ENCODE measurements around the gene RANBP10. TPM values are rescaled to one million over a fixed set of nuclear protein-coding genes. Genes with fewer than 3 reads are reported as not detected.

RANBP10 gene
- total and polyA plus RNA-seq, 10 of the 15 experiments (the other 5 are each of a cell fraction or from before 2014, with no cell fraction given): 1.2 to 20.4 (median 10.8) TPM

DNA sequence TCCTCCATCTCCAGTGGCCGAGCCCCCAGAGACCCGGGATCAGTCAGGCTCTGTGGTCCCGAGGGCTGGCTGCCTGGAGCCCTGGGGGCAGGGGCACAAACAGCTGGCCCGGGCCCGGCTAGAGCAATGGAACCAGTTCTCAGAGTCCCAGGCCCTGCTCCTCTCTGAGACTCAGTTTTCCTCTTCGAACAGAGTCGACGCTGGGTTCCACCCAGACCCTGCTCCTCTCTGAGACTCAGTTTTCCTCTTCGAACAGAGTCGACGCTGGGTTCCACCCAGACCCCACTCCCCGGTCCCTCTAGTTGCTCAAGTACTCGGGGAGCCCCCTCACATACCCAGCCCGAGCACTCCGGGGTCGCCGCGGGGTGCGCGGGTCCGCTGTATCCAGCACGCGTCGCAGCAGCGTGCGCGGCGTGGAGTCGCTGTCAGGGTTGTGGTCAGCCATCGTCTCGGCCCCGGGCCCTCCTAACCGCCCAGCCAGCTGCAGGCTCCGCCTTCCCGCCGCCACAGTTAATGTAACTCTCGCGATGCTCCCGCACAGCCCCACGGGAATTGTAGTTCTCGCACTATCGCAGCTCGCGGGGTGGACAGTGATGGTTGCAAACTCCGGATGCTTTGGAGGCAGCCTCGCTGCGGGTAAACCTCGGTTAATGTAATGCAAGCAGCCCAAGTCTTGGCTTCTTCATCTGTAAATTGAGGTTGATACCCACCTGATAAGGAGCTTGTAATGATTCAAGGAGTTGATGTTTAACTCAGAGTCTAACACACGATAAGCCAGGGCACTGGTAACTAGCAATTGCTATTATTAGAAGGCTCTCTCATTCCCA is 27.3 kb upstream of the RANBP10 start (continued):
- TF ChIP-seq TCF12 (IDR thresholded peaks at IDR 0.05; ENCODE audit: low read depth, low read length) (peak; percentile 69; the same call in 1 of the 2 replicates), IKZF2 (IDR thresholded peaks at IDR 0.05) (no peak), PBX3 (IDR thresholded peaks at IDR 0.05; ENCODE audit: insufficient replicate concordance, low read depth, low read length) (no peak), CEBPZ (IDR thresholded peaks at IDR 0.05; ENCODE audit: low read depth, low read length) (no peak), NR2F1 (conservative IDR thresholded peaks at IDR 0.05) (0 out of 2 replicates have a peak, but pooled peaks have one; percentile 15), SMC3 (IDR thresholded peaks at IDR 0.05; ENCODE audit: borderline replicate concordance, low read length) (no peak), SKIL (IDR thresholded peaks at IDR 0.05; ENCODE audit: low read depth, poor library complexity, severe bottlenecking) (no peak)
- TF ChIP-seq, protein P1, sequence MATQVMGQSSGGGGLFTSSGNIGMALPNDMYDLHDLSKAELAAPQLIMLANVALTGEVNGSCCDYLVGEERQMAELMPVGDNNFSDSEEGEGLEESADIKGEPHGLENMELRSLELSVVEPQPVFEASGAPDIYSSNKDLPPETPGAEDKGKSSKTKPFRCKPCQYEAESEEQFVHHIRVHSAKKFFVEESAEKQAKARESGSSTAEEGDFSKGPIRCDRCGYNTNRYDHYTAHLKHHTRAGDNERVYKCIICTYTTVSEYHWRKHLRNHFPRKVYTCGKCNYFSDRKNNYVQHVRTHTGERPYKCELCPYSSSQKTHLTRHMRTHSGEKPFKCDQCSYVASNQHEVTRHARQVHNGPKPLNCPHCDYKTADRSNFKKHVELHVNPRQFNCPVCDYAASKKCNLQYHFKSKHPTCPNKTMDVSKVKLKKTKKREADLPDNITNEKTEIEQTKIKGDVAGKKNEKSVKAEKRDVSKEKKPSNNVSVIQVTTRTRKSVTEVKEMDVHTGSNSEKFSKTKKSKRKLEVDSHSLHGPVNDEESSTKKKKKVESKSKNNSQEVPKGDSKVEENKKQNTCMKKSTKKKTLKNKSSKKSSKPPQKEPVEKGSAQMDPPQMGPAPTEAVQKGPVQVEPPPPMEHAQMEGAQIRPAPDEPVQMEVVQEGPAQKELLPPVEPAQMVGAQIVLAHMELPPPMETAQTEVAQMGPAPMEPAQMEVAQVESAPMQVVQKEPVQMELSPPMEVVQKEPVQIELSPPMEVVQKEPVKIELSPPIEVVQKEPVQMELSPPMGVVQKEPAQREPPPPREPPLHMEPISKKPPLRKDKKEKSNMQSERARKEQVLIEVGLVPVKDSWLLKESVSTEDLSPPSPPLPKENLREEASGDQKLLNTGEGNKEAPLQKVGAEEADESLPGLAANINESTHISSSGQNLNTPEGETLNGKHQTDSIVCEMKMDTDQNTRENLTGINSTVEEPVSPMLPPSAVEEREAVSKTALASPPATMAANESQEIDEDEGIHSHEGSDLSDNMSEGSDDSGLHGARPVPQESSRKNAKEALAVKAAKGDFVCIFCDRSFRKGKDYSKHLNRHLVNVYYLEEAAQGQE (IDR thresholded peaks at IDR 0.05; ENCODE audit: low read depth, low read length): no peak
